ENCODE measurements around the gene CLCN2.

The CLCN2 gene

DNA sequence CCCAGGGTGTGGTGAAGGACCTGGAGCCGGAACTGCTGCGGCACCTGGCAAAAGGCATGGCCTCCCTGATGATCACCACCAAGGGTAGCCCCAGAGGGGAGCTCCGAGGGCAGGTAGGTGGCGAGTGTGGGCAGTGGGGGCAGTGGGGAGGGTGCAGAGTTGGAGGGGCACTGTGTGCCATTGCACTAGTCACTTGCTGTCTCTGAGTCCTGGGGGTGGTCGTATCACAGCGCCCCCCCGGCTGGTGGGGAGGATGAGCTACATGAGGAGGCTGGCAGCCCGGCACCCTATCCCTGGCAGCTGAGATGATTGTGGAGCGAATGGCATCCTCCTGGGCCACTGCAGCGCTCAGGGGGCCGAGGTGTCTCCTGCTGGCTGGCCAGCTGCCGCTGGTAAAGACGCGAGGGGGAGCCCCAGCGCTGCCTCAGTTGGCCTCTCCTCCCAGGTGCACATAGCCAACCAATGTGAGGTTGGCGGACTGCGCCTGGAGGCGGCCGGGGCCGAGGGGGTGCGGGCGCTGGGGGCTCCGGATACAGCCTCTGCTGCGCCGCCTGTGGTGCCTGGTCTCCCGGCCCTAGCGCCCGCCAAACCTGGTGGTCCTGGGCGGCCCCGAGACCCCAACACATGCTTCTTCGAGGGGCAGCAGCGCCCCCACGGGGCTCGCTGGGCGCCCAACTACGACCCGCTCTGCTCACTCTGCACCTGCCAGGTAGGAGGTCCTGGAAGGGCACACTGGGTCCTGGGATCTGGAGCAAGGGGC, 24.8 kb upstream of the CLCN2 start:
- no peaks in the 10 kb centered on the region for H3K36me3 Mint-ChIP-seq (ENCODE audit: low read depth)
- no peak overlapping the region for H3K27ac Mint-ChIP-seq
- DNase-seq (ENCODE audit: low spot score) = no peak
- H3K9me3 Mint-ChIP-seq = no peaks in the 10 kb centered on the region
- peaks cover 33% of the 10 kb centered on the region for H3K27me3 Mint-ChIP-seq (ENCODE audit: low read depth)
- H3K4me1 Mint-ChIP-seq (ENCODE audit: low read depth) = no peaks in the 10 kb centered on the region
- H3K4me3 Mint-ChIP-seq = no peak overlapping the region

DNA sequence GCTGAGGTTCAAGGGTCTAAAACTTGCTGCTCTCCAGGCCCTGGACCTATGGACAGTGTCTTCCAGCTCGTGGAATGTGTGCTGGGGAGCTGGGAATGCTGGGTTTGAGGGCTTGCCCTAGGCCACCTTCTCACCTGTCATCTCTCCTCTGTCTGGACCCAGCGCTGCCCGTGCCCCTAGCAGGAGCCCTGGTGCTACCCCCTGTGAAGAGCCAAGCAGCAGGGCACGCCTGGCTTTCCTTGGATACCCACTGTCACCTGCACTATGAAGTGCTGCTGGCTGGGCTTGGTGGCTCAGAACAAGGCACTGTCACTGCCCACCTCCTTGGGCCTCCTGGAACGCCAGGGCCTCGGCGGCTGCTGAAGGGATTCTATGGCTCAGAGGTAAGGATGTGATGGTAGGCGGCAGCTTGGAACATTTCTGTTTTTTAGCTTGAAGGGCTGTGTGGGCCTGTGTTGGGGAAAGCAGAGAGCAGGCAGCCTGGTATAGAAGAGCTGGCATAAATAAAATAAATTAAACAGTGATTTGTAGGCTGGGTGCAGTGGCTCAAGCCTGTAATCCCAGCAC, 23.5 kb upstream of the CLCN2 start:
- Mint-ChIP-seq H3K9me3 (no peaks in the 10 kb centered on the region), H3K27me3 (ENCODE audit: low read depth) (peaks cover 29% of the 10 kb centered on the region), H3K4me1 (ENCODE audit: low read depth) (no peaks in the 10 kb centered on the region), H3K27ac (no peak overlapping the region), H3K36me3 (ENCODE audit: low read depth) (no peaks in the 10 kb centered on the region), H3K4me3 (no peak overlapping the region)
- DNase-seq (ENCODE audit: low spot score) = no peak

GRCh38 chr3:184384342-184384741, 22.9 kb upstream of the CLCN2 start:
- Mint-ChIP-seq H3K4me1 (ENCODE audit: low read depth) (no peaks in the 10 kb centered on the region), H3K9me3 (no peaks in the 10 kb centered on the region), H3K27me3 (ENCODE audit: low read depth) (peaks cover 31% of the 10 kb centered on the region), H3K4me3 (no peak overlapping the region), H3K27ac (no peak overlapping the region), H3K36me3 (ENCODE audit: low read depth) (no peaks in the 10 kb centered on the region)
- no peak for DNase-seq (ENCODE audit: low spot score)

DNA sequence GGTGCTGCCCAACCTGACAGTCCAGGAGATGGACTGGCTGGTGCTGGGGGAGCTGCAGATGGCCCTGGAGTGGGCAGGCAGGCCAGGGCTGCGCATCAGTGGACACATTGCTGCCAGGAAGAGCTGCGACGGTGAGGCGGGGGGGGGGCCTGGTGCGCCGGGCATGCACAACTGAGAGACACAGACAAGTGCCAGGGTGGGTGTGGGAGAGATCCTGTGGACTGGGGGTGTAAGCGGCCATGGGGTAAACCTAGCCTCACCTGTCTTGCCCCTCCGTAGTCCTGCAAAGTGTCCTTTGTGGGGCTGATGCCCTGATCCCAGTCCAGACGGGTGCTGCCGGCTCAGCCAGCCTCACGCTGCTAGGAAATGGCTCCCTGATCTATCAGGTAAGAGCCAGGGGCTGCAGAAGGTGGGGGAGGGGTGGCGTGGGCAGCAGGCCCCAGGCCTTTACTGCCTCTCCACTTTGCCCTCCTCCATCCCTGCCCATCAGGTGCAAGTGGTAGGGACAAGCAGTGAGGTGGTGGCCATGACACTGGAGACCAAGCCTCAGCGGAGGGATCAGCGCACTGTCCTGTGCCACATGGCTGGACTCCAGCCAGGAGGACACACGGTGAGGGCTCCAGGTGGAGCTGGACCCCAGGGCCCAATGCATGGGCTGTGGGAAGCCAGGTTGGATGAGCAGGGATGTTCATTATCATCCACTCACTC, 21.8 kb upstream of the CLCN2 start:
- H3K4me1 Mint-ChIP-seq (ENCODE audit: low read depth) = no peaks in the 10 kb centered on the region
- no peak for DNase-seq (ENCODE audit: low spot score)
- H3K27me3 Mint-ChIP-seq (ENCODE audit: low read depth) = peaks cover 42% of the 10 kb centered on the region
- H3K9me3 Mint-ChIP-seq = no peaks in the 10 kb centered on the region
- H3K27ac Mint-ChIP-seq = no peak overlapping the region
- no peak overlapping the region for H3K4me3 Mint-ChIP-seq
- no peaks in the 10 kb centered on the region for H3K36me3 Mint-ChIP-seq (ENCODE audit: low read depth)

DNA sequence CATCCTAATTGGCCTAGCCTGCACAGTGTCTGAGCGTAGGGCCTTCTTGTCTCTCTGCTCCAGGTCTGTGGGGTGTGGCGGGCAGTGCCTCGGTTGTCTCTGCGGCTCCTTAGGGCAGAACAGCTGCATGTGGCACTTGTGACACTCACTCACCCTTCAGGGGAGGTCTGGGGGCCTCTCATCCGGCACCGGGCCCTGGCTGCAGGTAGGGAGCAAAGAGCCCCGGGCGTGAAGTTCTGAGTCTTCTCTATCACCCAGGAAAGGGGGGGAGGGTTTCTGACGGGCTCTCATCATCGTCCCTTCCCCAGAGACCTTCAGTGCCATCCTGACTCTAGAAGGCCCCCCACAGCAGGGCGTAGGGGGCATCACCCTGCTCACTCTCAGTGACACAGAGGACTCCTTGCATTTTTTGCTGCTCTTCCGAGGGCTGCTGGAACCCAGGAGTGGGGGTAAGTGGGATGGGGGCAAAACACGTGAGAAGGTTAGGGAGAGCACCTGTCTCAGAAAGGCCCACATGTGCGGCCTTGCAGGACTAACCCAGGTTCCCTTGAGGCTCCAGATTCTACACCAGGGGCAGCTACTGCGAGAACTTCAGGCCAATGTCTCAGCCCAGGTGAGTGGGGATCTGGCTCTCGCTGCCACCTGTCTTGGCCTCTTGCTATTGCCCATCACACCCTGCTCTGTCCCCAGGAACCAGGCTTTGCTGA, 21.1 kb upstream of the CLCN2 start:
- no peak overlapping the region for H3K4me3 Mint-ChIP-seq
- no peaks in the 10 kb centered on the region for H3K4me1 Mint-ChIP-seq (ENCODE audit: low read depth)
- H3K27ac Mint-ChIP-seq = no peak overlapping the region
- H3K36me3 Mint-ChIP-seq (ENCODE audit: low read depth) = no peaks in the 10 kb centered on the region
- peaks cover 50% of the 10 kb centered on the region for H3K27me3 Mint-ChIP-seq (ENCODE audit: low read depth)
- no peak for DNase-seq (ENCODE audit: low spot score)
- H3K9me3 Mint-ChIP-seq = no peaks in the 10 kb centered on the region

GRCh38 chr3:184381261-184382224, 20.1 kb upstream of the CLCN2 start:
- no peak overlapping the region for H3K4me3 Mint-ChIP-seq
- no peaks in the 10 kb centered on the region for H3K36me3 Mint-ChIP-seq (ENCODE audit: low read depth)
- no peak overlapping the region for H3K27ac Mint-ChIP-seq
- H3K4me1 Mint-ChIP-seq (ENCODE audit: low read depth) = no peaks in the 10 kb centered on the region
- H3K27me3 Mint-ChIP-seq (ENCODE audit: low read depth) = peaks cover 57% of the 10 kb centered on the region
- H3K9me3 Mint-ChIP-seq = no peaks in the 10 kb centered on the region
- DNase-seq (ENCODE audit: low spot score) = no peak

- DNase-seq (ENCODE audit: low spot score) = no peak
- Mint-ChIP-seq H3K4me3 (no peak overlapping the region), H3K4me1 (ENCODE audit: low read depth) (no peaks in the 10 kb centered on the region), H3K9me3 (no peaks in the 10 kb centered on the region), H3K27ac (no peak overlapping the region), H3K36me3 (ENCODE audit: low read depth) (no peaks in the 10 kb centered on the region), H3K27me3 (ENCODE audit: low read depth) (peaks cover 58% of the 10 kb centered on the region)
Measured at GRCh38 chr3:184380627-184381260, 19.3 kb upstream of the CLCN2 start.

DNA sequence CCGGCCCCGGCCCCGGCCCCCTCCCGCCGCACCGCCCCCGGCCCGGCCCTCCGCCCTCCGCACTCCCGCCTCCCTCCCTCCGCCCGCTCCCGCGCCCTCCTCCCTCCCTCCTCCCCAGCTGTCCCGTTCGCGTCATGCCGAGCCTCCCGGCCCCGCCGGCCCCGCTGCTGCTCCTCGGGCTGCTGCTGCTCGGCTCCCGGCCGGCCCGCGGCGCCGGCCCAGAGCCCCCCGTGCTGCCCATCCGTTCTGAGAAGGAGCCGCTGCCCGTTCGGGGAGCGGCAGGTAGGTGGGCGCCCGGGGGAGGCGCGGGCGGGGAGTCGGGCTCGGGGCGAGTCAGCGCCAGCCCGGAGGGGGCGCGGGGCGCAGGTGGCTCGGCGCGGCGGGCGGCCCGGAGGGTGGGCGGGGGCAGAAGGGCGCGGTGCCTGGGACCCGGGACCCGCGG, 18.8 kb upstream of the CLCN2 start:
- Mint-ChIP-seq H3K27me3 (ENCODE audit: low read depth) (peaks cover 62% of the 10 kb centered on the region), H3K4me3 (no peak overlapping the region), H3K36me3 (ENCODE audit: low read depth) (no peaks in the 10 kb centered on the region), H3K9me3 (no peaks in the 10 kb centered on the region), H3K27ac (no peak overlapping the region), H3K4me1 (ENCODE audit: low read depth) (no peaks in the 10 kb centered on the region)
- no peak for DNase-seq (ENCODE audit: low spot score)

- Mint-ChIP-seq H3K27ac (no peak within 1 kb of the TSS), H3K9me3 (no peaks in the 10 kb centered on the region), H3K4me1 (ENCODE audit: low read depth) (no peaks in the 10 kb centered on the region), H3K27me3 (ENCODE audit: low read depth) (peaks cover 66% of the 10 kb centered on the region), H3K36me3 (ENCODE audit: low read depth) (no peaks in the 10 kb centered on the region), H3K4me3 (peak within 1 kb of the TSS; percentile 52)
- DNase-seq (ENCODE audit: low spot score) = no peak
Measured at GRCh38 chr3:184379358-184380184, 18.2 kb upstream of the CLCN2 start, which contains the start of gene CHRD. Gene CHRD (plus strand): TSS chr3:184380054. CDS start chr3:184380319, 265 bp downstream.

DNA sequence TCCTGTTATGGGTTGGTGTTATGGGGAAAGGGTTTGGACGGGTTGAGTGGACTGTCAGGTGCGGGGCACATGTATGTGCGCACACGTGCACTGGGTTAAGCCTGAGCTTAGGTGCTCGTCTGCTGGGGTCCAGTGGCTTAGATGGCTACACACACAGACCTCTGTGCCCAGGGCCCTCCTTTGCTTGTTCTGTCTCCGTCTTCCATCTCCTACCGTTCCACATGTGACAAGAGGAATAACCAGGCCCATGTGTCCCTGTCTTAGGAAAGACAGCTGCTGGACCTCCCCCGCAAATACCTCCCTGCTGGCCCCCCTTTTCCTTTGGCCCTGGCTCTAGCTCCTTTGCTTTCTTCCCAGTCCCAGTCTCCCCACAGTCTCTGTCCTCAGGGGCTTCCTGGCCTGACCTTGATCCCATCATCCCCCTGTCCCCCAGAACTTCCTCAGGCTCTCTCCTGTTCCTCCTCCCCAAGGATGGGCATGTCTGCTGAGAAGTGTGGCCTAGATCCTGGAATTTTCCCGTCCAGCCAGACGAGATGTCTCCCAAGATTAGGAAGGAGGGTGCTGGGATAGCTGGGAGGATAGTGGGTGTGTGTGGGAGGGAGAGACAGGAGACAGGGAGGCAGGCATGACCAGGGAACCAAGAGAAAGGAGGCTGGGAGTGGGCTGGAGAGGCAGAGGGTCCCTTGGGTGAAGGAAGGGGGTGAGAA, 17.4 kb upstream of the CLCN2 start:
- Mint-ChIP-seq H3K9me3 (no peaks in the 10 kb centered on the region), H3K4me1 (ENCODE audit: low read depth) (no peaks in the 10 kb centered on the region), H3K4me3 (peak overlapping the region; percentile 52), H3K27ac (no peak overlapping the region), H3K36me3 (ENCODE audit: low read depth) (no peaks in the 10 kb centered on the region), H3K27me3 (ENCODE audit: low read depth) (peaks cover 62% of the 10 kb centered on the region)
- no peak for DNase-seq (ENCODE audit: low spot score)

- H3K27ac Mint-ChIP-seq = no peak within 1 kb of the TSS
- no peaks in the 10 kb centered on the region for H3K4me1 Mint-ChIP-seq (ENCODE audit: low read depth)
- DNase-seq (ENCODE audit: low spot score) = no peak
- peaks cover 58% of the 10 kb centered on the region for H3K27me3 Mint-ChIP-seq (ENCODE audit: low read depth)
- H3K9me3 Mint-ChIP-seq = no peaks in the 10 kb centered on the region
- no peaks in the 10 kb centered on the region for H3K36me3 Mint-ChIP-seq (ENCODE audit: low read depth)
- no peak within 1 kb of the TSS for H3K4me3 Mint-ChIP-seq
Measured at GRCh38 chr3:184377882-184378445, 16.6 kb upstream of the CLCN2 start, which contains the start of gene THPO. Gene THPO (minus strand): TSS chr3:184378207. CDS start chr3:184376259, 1,948 bp downstream.
